AG04450 (cell line): ENCODE measurements around the gene CLDN1. TPM values are rescaled to one million over a fixed set of nuclear protein-coding genes. Genes with fewer than 3 reads are reported as not detected.

Source experiments
- CTCF ChIA-PET: fragments of 300-600, 350-600 bp; formaldehyde crosslinking; extraction: SDS; loops from one replicate; lab custom pipeline; 2022; ENCODE audit warnings: antibody characterized with exemption, inconsistent platforms; lab: Charles Lee
- POLR2A ChIA-PET: fragments of 350-600 bp; formaldehyde crosslinking; extraction: SDS; loops from one replicate; lab custom pipeline; 2021; ENCODE audit warnings: antibody characterized with exemption, inconsistent platforms; lab: Yijun Ruan, JAX
- DNase-seq: peaks from one replicate; pipeline ENCODE4 v3.0.0-alpha.2; 2011; ENCODE audit warnings: low read depth, low spot score
- H3K27ac ChIP-seq: one replicate; pipeline ENCODE4 v1.5.1; 2012; ENCODE audit warnings: low read depth, low read length, control low read depth
- H3K27me3 ChIP-seq: one replicate; pipeline ENCODE4 v1.6.0; 2012; ENCODE audit warnings: low read length; ENCODE audit not compliant: control insufficient read depth, insufficient read depth
- H3K4me3 ChIP-seq: 2 replicates; pipeline ENCODE4 v1.5.1; 2011; ENCODE audit warnings: mild to moderate bottlenecking, low read depth, low read length, control low read depth
- H3K9me3 ChIP-seq: 2 replicates; pipeline ENCODE4 v1.5.1; 2012; ENCODE audit warnings: low read length; ENCODE audit not compliant: control insufficient read depth, insufficient read depth
- CTCF ChIP-seq: IDR thresholded peaks from 2 replicates; pipeline ENCODE4 v1.5.1; 2011; ENCODE audit warnings: low read depth, low read length, control low read depth, inconsistent platforms
- polyA plus RNA-seq: library from polyadenylated mRNA; depleted of rRNA; stranded (reverse); fragments of >200 nt; gene quantifications from 2 replicates; pipeline ENCODE4 v1.2.3, GENCODE V29; 2011

CLDN1 gene
- polyA plus RNA-seq, 1 experiment = 9.6 TPM

- H3K27me3 ChIP-seq = no peaks in the 10 kb centered on the region
- H3K27ac ChIP-seq = no peak overlapping the region
- DNase-seq = no peak
- TF ChIP-seq CTCF = no peak
- peak overlapping the region; percentile 67 for H3K4me3 ChIP-seq
- H3K9me3 ChIP-seq = no peaks in the 10 kb centered on the region
- CTCF ChIA-PET = interaction anchor here (0.5 to 5.2 kb wide), 70 partner anchors 8 to 541 kb away, joined by 3 to 105 read pairs (median 5); partner anchors contain the start of gene P3H2
- POLR2A ChIA-PET = no interaction called here
Measured at GRCh38 chr3:190322604-190323245, 479 bp upstream of the CLDN1 start.

- TF ChIP-seq CTCF = no peak
- ChIA-PET POLR2A (no interaction called here), CTCF (interaction anchor here (1.0 to 5.2 kb wide), 17 partner anchors 9 to 358 kb away, joined by 4 to 105 read pairs (median 14); partner anchors contain the start of gene P3H2)
- Histone ChIP-seq H3K4me3 (peak overlapping the region; percentile 30), H3K27me3 (no peaks in the 10 kb centered on the region), H3K9me3 (no peaks in the 10 kb centered on the region), H3K27ac (no peak overlapping the region)
- no peak for DNase-seq
Measured at GRCh38 chr3:190320594-190321362, 1.5 kb downstream of the CLDN1 start.

GRCh38 chr3:190319660-190320059, 2.6 kb downstream of the CLDN1 start:
- Histone ChIP-seq H3K4me3 (no peak overlapping the region), H3K27ac (no peak overlapping the region), H3K27me3 (no peaks in the 10 kb centered on the region), H3K9me3 (no peaks in the 10 kb centered on the region)
- CTCF ChIA-PET = interaction anchor here (0.9 to 1.2 kb wide), 2 partner anchors 104 to 358 kb away, joined by 3 to 6 read pairs; no protein-coding TSS in a partner anchor
- DNase-seq = no peak
- TF ChIP-seq CTCF = no peak
- POLR2A ChIA-PET = no interaction called here

- CTCF ChIA-PET = interaction anchor here (0.8 to 2.6 kb wide), 6 partner anchors 21 to 382 kb away, joined by 3 to 7 read pairs (median 4); no protein-coding TSS in a partner anchor
- H3K4me3 ChIP-seq = no peak overlapping the region
- POLR2A ChIA-PET = no interaction called here
- TF ChIP-seq CTCF = no peak
- no peak overlapping the region for H3K27ac ChIP-seq
- no peak for DNase-seq
- H3K27me3 ChIP-seq = no peaks in the 10 kb centered on the region
- no peaks in the 10 kb centered on the region for H3K9me3 ChIP-seq
Measured at GRCh38 chr3:190318666-190319065, 3.6 kb downstream of the CLDN1 start.
